ENCODE measurements around the gene DOK6. TPM values are rescaled to one million over a fixed set of nuclear protein-coding genes. Genes with fewer than 3 reads are reported as not detected.
"Not testable (repeated sequence)": the region's sequence is repeated elsewhere in the genome, so short reads cannot be mapped to it uniquely, and the experiment has no call there.

DOK6 gene
- not detected for total RNA-seq

GRCh38 chr18:69400253-69400975, at the start of gene DOK6:
TSS of gene DOK6 (plus strand) at chr18:69400888.
- H3K9me3 ChIP-seq = no peaks in the 10 kb centered on the region
- intact Hi-C loops (cut with DNase I) = no loop called here
- no peaks in the 10 kb centered on the region for H3K36me3 ChIP-seq
- no peaks in the 10 kb centered on the region for H3K4me1 ChIP-seq
- peak within 1 kb of the TSS; percentile 53 to 94 for H3K4me3 ChIP-seq
- TF ChIP-seq, protein P1, sequence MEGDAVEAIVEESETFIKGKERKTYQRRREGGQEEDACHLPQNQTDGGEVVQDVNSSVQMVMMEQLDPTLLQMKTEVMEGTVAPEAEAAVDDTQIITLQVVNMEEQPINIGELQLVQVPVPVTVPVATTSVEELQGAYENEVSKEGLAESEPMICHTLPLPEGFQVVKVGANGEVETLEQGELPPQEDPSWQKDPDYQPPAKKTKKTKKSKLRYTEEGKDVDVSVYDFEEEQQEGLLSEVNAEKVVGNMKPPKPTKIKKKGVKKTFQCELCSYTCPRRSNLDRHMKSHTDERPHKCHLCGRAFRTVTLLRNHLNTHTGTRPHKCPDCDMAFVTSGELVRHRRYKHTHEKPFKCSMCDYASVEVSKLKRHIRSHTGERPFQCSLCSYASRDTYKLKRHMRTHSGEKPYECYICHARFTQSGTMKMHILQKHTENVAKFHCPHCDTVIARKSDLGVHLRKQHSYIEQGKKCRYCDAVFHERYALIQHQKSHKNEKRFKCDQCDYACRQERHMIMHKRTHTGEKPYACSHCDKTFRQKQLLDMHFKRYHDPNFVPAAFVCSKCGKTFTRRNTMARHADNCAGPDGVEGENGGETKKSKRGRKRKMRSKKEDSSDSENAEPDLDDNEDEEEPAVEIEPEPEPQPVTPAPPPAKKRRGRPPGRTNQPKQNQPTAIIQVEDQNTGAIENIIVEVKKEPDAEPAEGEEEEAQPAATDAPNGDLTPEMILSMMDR (IDR thresholded peaks at IDR 0.05) = no peak
- peak within 1 kb of the TSS in 1 of 2 donors; percentile 71 for H3K27ac ChIP-seq
- DNase-seq (ENCODE audit: low spot score in 2 of 2) = peak in 1 of 2 donors; percentile 66
- H3K27me3 ChIP-seq = no peaks in the 10 kb centered on the region

- no peaks in the 10 kb centered on the region for H3K27me3 ChIP-seq
- H3K9me3 ChIP-seq = no peaks in the 10 kb centered on the region
- DNase-seq (ENCODE audit: low spot score in 2 of 2) = no peak
- no peaks in the 10 kb centered on the region for H3K4me1 ChIP-seq
- TF ChIP-seq, protein P1 (IDR thresholded peaks at IDR 0.05) = no peak
- intact Hi-C loops (cut with DNase I) = no loop called here
- no peak overlapping the region for H3K27ac ChIP-seq
- no peak overlapping the region for H3K4me3 ChIP-seq
- H3K36me3 ChIP-seq = no peaks in the 10 kb centered on the region
Measured at GRCh38 chr18:69353023-69353422, 47.7 kb upstream of the DOK6 start.

- Histone ChIP-seq H3K4me3 (no peak overlapping the region), H3K27ac (no peak overlapping the region), H3K4me1 (no peaks in the 10 kb centered on the region), H3K27me3 (no peaks in the 10 kb centered on the region), H3K36me3 (no peaks in the 10 kb centered on the region), H3K9me3 (peaks cover 0 to 4% of the 10 kb centered on the region in 2 donors)
- intact Hi-C loops (cut with DNase I) = no loop called here
- TF ChIP-seq, protein P1 (IDR thresholded peaks at IDR 0.05) = no peak
- DNase-seq (ENCODE audit: low spot score in 2 of 2) = no peak
Measured at GRCh38 chr18:69357590-69357989, 43.1 kb upstream of the DOK6 start.

GRCh38 chr18:69358212-69358895, 42.3 kb upstream of the DOK6 start:
- intact Hi-C loops (cut with DNase I) = no loop called here
- H3K27me3 ChIP-seq = no peaks in the 10 kb centered on the region
- no peak overlapping the region for H3K4me3 ChIP-seq
- no peaks in the 10 kb centered on the region for H3K36me3 ChIP-seq
- DNase-seq (ENCODE audit: low spot score in 2 of 2) = no peak
- TF ChIP-seq, protein P1 (IDR thresholded peaks at IDR 0.05) = no peak
- no peaks in the 10 kb centered on the region for H3K4me1 ChIP-seq
- H3K9me3 ChIP-seq = peaks cover 0 to 4% of the 10 kb centered on the region in 2 donors
- H3K27ac ChIP-seq = no peak overlapping the region

DNA sequence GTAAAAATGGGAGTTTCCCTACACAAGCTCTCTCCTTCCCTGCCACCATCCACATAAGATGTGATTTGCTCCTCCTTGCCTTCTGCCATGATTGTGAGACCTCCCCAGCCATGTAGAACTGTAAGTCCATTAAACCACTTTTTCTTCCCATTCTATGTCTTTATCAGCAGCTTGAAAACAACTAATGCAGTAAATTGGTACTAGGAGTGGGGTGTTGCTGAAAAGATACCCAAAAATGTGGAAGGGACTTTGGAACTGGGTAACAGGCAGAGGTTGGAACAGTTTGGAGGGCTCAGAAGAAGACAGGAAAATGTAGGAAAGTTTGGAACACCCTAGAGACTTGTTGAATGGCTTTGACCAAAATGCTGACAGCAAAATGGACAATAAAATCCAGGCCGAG, 40.9 kb upstream of the DOK6 start:
- H3K27me3 ChIP-seq; H3K4me3 ChIP-seq; H3K36me3 ChIP-seq; intact Hi-C loops (cut with DNase I); H3K4me1 ChIP-seq; H3K9me3 ChIP-seq; DNase-seq (ENCODE audit: low spot score in 2 of 2); H3K27ac ChIP-seq: not testable (repeated sequence)

- H3K27ac ChIP-seq = no peak overlapping the region
- intact Hi-C loops (cut with DNase I) = no loop called here
- no peaks in the 10 kb centered on the region for H3K36me3 ChIP-seq
- no peaks in the 10 kb centered on the region for H3K27me3 ChIP-seq
- no peak overlapping the region for H3K4me3 ChIP-seq
- TF ChIP-seq, protein P1 (IDR thresholded peaks at IDR 0.05) = no peak
- no peaks in the 10 kb centered on the region for H3K4me1 ChIP-seq
- peaks cover 0 to 4% of the 10 kb centered on the region in 2 donors for H3K9me3 ChIP-seq
- DNase-seq (ENCODE audit: low spot score in 2 of 2) = no peak
Measured at GRCh38 chr18:69364930-69365329, 35.8 kb upstream of the DOK6 start.
